HG02970 (cell line): ENCODE measurements around the gene RAMACL.
"Not testable (repeated sequence)": the region's sequence is repeated elsewhere in the genome, so short reads cannot be mapped to it uniquely, and the experiment has no call there.

ENCODE experiments used
- ATAC-seq: cut with Tn5 transposase; IDR thresholded peaks from one replicate; pipeline ENCODE4 v1.9.1; 2021; ENCODE audit warnings: mild to moderate bottlenecking, moderate library complexity, moderate number of reproducible peaks; ENCODE audit not compliant: unreplicated experiment, low FRiP score

Gene RAMACL

GRCh38 chr6:166540631-166541331, 45.7 kb downstream of the RAMACL start:
- ATAC-seq = peak; percentile 89

DNA sequence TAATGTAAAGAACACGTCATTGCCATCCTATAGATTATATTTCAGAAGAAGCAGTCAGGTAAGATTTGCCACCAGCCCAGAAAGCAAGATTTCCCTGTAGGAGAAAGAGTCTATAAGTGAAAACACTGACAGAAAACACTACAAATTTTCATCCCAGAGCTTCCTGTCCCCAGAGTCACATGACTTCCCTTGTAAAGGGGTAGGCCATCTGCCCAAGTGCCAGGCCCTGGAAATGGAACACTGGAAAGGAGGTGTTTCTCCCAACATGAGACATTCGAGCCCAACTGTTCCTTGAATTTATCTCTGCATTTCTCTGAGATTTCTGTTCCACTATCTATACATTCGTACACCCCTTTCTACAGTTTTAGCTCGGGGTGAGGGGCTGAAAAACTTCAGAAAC, 46.9 kb downstream of the RAMACL start:
- no peak for ATAC-seq

DNA sequence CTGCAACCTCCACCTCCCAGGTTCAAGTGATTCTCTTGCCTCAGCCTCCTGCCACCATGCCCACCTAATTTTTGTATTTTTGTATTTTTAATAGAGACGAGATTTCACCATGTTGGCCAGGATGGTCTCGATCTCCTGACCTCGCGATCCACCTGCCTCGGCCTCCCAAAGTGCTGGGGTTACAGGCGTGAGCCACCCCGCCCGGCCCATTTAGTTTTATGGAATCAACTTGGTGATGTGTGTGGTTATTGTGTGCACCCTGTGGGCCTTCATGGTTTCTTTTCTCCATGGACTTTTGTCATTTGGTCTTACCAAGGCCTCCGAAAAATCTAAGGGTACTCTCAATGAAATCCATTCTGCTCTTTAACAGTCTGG, 47.5 kb downstream of the RAMACL start:
- ATAC-seq = not testable (repeated sequence)

DNA sequence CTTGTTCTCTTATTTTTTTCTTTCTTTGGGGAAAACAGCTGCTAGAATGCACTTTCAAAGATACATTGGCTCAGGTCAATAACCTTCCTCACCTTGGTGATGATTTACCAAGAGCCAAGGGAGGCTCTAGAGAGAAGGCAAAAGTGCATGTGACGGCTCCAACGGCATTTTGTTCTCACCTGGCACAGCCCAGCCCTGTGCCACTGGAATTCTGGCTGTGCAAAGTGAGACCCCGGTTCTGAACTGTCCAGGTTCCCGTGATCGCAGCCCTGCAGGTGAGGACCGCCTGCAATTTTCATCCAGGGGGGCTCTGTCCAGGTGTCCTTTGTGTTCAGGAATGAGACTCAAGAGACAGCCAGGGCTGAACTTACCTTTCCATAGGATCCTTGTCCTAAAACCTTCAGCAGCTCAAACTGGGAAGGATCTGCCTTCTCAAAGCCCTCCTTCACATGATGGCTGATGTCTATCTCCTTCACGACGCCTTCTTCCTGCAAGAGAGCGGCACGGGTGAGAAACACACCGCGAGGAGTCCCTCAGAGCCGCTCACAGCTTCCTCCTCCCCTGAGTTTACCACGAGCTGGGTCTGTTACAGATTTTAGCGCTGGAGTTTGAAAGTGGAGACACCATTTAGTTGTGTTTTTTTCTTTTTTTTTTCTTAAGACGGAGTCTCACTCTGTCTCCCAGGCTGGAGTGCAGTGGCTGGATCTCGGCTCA, 48.0 kb downstream of the RAMACL start:
- no peak for ATAC-seq

GRCh38 chr6:166534658-166535406, 51.6 kb downstream of the RAMACL start:
- no peak for ATAC-seq

DNA sequence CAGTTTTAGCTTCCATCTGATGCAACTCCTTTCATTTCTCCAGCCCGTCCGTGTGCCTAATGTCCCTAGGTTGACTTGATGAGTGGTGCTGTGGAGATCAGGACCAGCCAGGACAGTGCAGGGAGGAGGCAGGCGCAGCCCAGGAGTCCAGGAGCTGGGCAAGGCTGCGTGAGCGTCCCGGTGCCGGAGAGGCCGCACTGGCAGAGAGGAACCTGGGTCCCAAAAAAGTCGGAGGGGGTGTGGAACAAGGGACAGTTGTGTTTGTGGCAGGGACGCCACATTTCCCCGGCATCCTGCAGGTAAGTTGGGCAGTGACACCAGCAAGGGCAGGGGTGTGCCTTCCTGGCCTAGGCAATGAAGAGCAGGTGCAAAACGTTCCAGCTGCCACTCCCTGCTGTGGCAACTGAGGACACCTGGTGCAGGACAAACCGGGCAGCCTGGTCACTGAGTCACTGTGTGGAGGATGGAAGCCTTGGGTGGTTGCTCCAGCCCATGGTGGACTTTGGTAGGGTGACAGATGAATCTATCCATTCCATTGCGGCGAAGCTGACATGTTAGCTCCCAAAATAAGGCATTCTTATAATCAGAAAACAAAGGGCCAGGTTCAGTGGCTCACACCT, 53.2 kb downstream of the RAMACL start:
- no peak for ATAC-seq
